Measurements from ENCODE around the gene ZSCAN21.

- no peak for TF ChIP-seq FOS (IDR thresholded peaks at IDR 0.05; ENCODE audit: borderline replicate concordance, insufficient read depth, low read length)
- TF ChIP-seq CTCF (IDR thresholded peaks at IDR 0.05; ENCODE audit: extremely low read depth in 1 of 2, insufficient read depth in 1 of 2, low read depth in 1 of 2, low read length in 2 of 2): no peak
- TF ChIP-seq MAX (IDR thresholded peaks at IDR 0.05; ENCODE audit: insufficient read depth, insufficient read length): no peak
Observed at GRCh38 chr7:100024020-100024619, 25.5 kb upstream of the ZSCAN21 start.
